IMR-90 (cell line): ENCODE measurements around the gene BUB1. TPM values are rescaled to one million over a fixed set of nuclear protein-coding genes. Genes with fewer than 3 reads are reported as not detected.
"Not testable (repeated sequence)": the region's sequence is repeated elsewhere in the genome, so short reads cannot be mapped to it uniquely, and the experiment has no call there.

ENCODE experiments used
- ATAC-seq: fragments of 200-7000 bp; cut with Tn5 transposase; 2 replicates; pipeline ENCODE4 v1.9.1; 2020; ENCODE audit warnings: low read depth, mild to moderate bottlenecking, moderate library complexity
- BruUV-seq: library from RNA; stranded (reverse); fragments of 400-500 nt; replicated peaks from 2 replicates; lab custom pipeline; 2021; lab: Mats Ljungman, UMichigan
- CTCF ChIA-PET: fragments of 300-600 bp; formaldehyde crosslinking; extraction: SDS; loops from one replicate; lab custom pipeline; 2021; ENCODE audit warnings: antibody characterized with exemption; lab: Yijun Ruan, JAX
- POLR2A ChIA-PET: fragments of 300-600 bp; sonication (Branson Sonifier 250); formaldehyde crosslinking; loops from one replicate; lab custom pipeline; 2022; ENCODE audit warnings: antibody characterized with exemption; ENCODE audit not compliant: unreplicated experiment; lab: Charles Lee
- DNase-seq: peaks from one replicate; pipeline ENCODE4 v3.0.0; 2013
- H2AFZ ChIP-seq: replicated peaks from 2 replicates; pipeline ENCODE3; 2013; ENCODE audit warnings: low read length, mild to moderate bottlenecking; ENCODE audit not compliant: poor library complexity
- H2AK5ac ChIP-seq: 2 replicates; pipeline ENCODE4 v1.6.1; 2013; ENCODE audit warnings: low read depth, low read length, inconsistent platforms
- H2AK9ac ChIP-seq: replicated peaks from 2 replicates; pipeline ENCODE3; 2013; ENCODE audit warnings: mild to moderate bottlenecking, low read depth, low read length, moderate library complexity; ENCODE audit not compliant: poor library complexity
- H2BK120ac ChIP-seq: 2 replicates; pipeline ENCODE4 v1.6.1; 2013; ENCODE audit warnings: low read depth, low read length, inconsistent platforms
- H2BK15ac ChIP-seq: 3 replicates; pipeline ENCODE4 v1.6.1; 2013; ENCODE audit warnings: low read depth, low read length, inconsistent platforms
- H2BK20ac ChIP-seq: 2 replicates; pipeline ENCODE4 v1.6.1; 2013; ENCODE audit warnings: low read depth, mild to moderate bottlenecking, inconsistent platforms, low read length, moderate library complexity
- H2BK5ac ChIP-seq: 2 replicates; pipeline ENCODE4 v1.6.1; 2013; ENCODE audit warnings: mild to moderate bottlenecking, low read depth, low read length, inconsistent platforms; ENCODE audit not compliant: poor library complexity, severe bottlenecking
- H3K14ac ChIP-seq: replicated peaks from 2 replicates; pipeline ENCODE4 v1.6.1; 2013; ENCODE audit warnings: low read depth, low read length, inconsistent platforms
- H3K18ac ChIP-seq: 2 replicates; pipeline ENCODE4 v1.6.1; 2013; ENCODE audit warnings: low read depth, low read length, control low read depth
- H3K23ac ChIP-seq: 2 replicates; pipeline ENCODE4 v1.6.1; 2013; ENCODE audit warnings: low read depth, low read length, inconsistent platforms
- H3K27ac ChIP-seq: 2 replicates; pipeline ENCODE4 v1.5.1; 2013; ENCODE audit warnings: mild to moderate bottlenecking, control low read depth, low read length; ENCODE audit not compliant: insufficient read depth
- H3K27me3 ChIP-seq: 2 replicates; pipeline ENCODE4 v1.6.1; 2013; ENCODE audit warnings: low read length; ENCODE audit not compliant: control insufficient read depth, insufficient read depth
- H3K36me3 ChIP-seq: 2 replicates; pipeline ENCODE4 v1.6.1; 2013; ENCODE audit warnings: low read length, mixed read lengths; ENCODE audit not compliant: control insufficient read depth, insufficient read depth
- H3K4ac ChIP-seq: 2 replicates; pipeline ENCODE4 v1.6.1; 2013; ENCODE audit warnings: low read depth, low read length, inconsistent platforms
- H3K4me1 ChIP-seq: 2 replicates; pipeline ENCODE4 v1.6.1; 2013; ENCODE audit warnings: low read length, mixed read lengths; ENCODE audit not compliant: control insufficient read depth, insufficient read depth
- H3K4me2 ChIP-seq: 2 replicates; pipeline ENCODE4 v1.6.1; 2013; ENCODE audit warnings: low read depth, mild to moderate bottlenecking, control low read depth, low read length, moderate library complexity
- H3K4me3 ChIP-seq: 2 replicates; pipeline ENCODE4 v1.5.1; 2013; ENCODE audit warnings: low read depth, mild to moderate bottlenecking, control low read depth, low read length, moderate library complexity; ENCODE audit not compliant: insufficient read depth
- H3K56ac ChIP-seq: 2 replicates; pipeline ENCODE4 v1.6.1; 2013; ENCODE audit warnings: low read length, inconsistent platforms; ENCODE audit not compliant: insufficient read depth; ENCODE audit errors: extremely low read depth
- H3K79me1 ChIP-seq, 2 experiments: 2 replicates each; pipeline ENCODE4 v1.6.1; 2013; ENCODE audit warnings: low read length in 2 of 2, inconsistent platforms in 1 of 2, low read depth in 1 of 2
- H3K9ac ChIP-seq: 2 replicates; pipeline ENCODE4 v1.6.1; 2013; ENCODE audit warnings: low read depth, low read length, control low read depth
- H3K9me1 ChIP-seq: 2 replicates; pipeline ENCODE4 v1.6.1; 2013; ENCODE audit warnings: low read length, inconsistent platforms; ENCODE audit not compliant: insufficient read depth
- H3K9me3 ChIP-seq: 2 replicates; pipeline ENCODE4 v1.6.1; 2013; ENCODE audit warnings: low read length; ENCODE audit not compliant: control insufficient read depth, insufficient read depth
- H4K20me1 ChIP-seq: 2 replicates; pipeline ENCODE4 v1.6.1; 2013; ENCODE audit warnings: low read length, inconsistent platforms; ENCODE audit not compliant: insufficient read depth
- H4K5ac ChIP-seq: 2 replicates; pipeline ENCODE4 v1.6.1; 2013; ENCODE audit warnings: mild to moderate bottlenecking, low read depth, low read length, control low read depth
- H4K8ac ChIP-seq, 2 experiments: 2 replicates each; pipeline ENCODE4 v1.6.1; 2013; ENCODE audit warnings: low read depth in 2 of 2, low read length in 2 of 2, control low read depth in 1 of 2, inconsistent platforms in 1 of 2
- H4K91ac ChIP-seq: 2 replicates; pipeline ENCODE4 v1.6.1; 2013; ENCODE audit warnings: low read depth, low read length, inconsistent platforms; ENCODE audit not compliant: insufficient read depth
- WGBS, 2 experiments: methylation state at CpG; one replicate each; pipeline versions ENCODE4 v1.1.5 to v1.1.7; 2013; ENCODE audit warnings: missing lambda C conversion rate in 2 of 2; ENCODE audit not compliant: insufficient read length in 1 of 2; ENCODE audit errors: extremely low coverage in 2 of 2; 5-methylcytosine and 5-hydroxymethylcytosine counted together
- dilution Hi-C: fragments of 300-500 bp; cut with HindIII; formaldehyde crosslinking; loops from one replicate; pipeline ENCODE4 v1.14.3; 2018; ENCODE audit warnings: low sequenced_read_pairs; ENCODE audit not compliant: unreplicated experiment
- in situ Hi-C: fragments of 300-500 bp; cut with MboI; formaldehyde crosslinking; loops from 3 replicates; pipeline ENCODE4 v1.14.3; 2019; ENCODE audit warnings: low sequenced_read_pairs, inconsistent platforms, mixed read lengths
- intact Hi-C: fragments of 100-400 bp; cut with micrococcal nuclease; formaldehyde crosslinking; loops from 2 replicates; pipeline ENCODE4 v1.10.0; 2022
- polyA plus RNA-seq, 3 experiments: library from polyadenylated mRNA; depleted of rRNA; stranded (reverse); fragments of >200 nt; gene quantifications; 2 replicates each; pipeline ENCODE4 v1.2.3, GENCODE V29; 2012; ENCODE audit warnings: low replicate concordance in 1 of 3
- total RNA-seq: library from RNA; depleted of rRNA; stranded (reverse); fragments of >200 nt; gene quantifications from 2 replicates; pipeline ENCODE4 v1.2.3, GENCODE V29; 2012

The BUB1 gene
- total and polyA plus RNA-seq, 2 of the 4 experiments (the other 2 are of a cell fraction): 19.6 to 43.4 TPM

DNA sequence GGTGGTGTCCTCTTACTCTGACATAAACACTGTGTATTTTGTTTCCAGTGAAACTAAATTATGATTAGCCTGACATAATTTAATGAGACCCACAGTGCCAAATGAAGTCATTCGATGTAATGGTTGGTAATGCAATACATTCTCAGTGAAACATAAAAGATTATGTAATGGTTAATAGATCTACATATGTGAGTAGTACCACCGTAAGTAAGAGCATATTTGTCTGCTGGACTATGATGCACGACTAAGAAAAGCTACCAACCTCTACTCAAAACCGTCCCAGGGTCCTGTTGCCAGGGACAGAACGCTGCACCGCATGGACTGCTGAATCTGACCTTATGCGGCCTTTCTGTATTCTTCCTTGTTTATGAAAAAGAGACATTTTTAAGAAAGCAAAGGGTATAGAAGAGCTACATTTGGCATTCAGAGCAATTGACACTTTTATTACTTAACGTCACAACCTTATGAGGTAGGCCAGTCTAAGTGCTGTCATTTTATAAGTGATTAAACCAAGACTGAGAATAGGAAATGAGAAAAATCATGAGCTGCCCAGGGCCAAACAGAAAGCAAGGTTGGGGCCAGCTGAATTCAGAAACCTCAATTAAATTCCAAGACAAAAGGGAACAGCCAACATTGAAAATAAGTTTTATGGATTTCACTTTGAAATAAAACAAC is 73.8 kb downstream of the BUB1 start:
- dilution Hi-C loops: not testable (repeated sequence)

DNA sequence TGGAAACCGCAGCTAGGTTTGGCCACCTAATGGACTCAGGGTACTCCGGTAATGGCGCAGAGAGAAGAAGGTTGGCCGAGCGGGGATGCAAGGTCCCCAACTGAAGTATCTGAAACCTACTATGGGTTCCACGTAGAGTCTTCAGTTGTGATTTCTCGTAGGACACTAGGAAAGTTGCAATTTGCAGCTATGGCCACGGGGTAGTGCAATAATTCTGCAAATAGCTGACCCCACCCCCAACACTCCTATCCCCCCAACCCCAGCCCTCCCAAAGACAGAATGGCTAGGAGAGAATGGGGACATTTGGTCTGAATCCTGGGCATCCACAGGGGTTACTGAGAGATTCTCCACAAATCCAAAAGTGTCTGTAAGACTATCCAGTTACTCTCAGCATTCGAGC is 75.7 kb downstream of the BUB1 start:
- H3K4ac ChIP-seq, in situ Hi-C loops, H3K23ac ChIP-seq, POLR2A ChIA-PET, H4K91ac ChIP-seq, H4K8ac ChIP-seq, H3K27ac ChIP-seq, H3K4me3 ChIP-seq, H2AFZ ChIP-seq, DNase-seq, ATAC-seq, H3K14ac ChIP-seq, dilution Hi-C loops, H3K9me3 ChIP-seq, H3K18ac ChIP-seq, BruUV-seq, H3K4me1 ChIP-seq, H2BK20ac ChIP-seq, H2BK120ac ChIP-seq, H3K4me2 ChIP-seq, H4K20me1 ChIP-seq, H3K9me1 ChIP-seq, H3K27me3 ChIP-seq, H3K9ac ChIP-seq, H4K5ac ChIP-seq, CTCF ChIA-PET, H3K56ac ChIP-seq, H2AK9ac ChIP-seq, H3K79me1 ChIP-seq, H2AK5ac ChIP-seq, H3K36me3 ChIP-seq, intact Hi-C loops, H2BK15ac ChIP-seq, H2BK5ac ChIP-seq: not testable (repeated sequence)
- WGBS, 2 experiments: no CpG with 5 or more reads among the region's 9 CpGs

More for the DNA sequence above, 73.8 kb downstream of the BUB1 start:
- H3K18ac ChIP-seq, H3K56ac ChIP-seq, H3K9me1 ChIP-seq, BruUV-seq, H3K4me3 ChIP-seq, H3K27me3 ChIP-seq, H3K9me3 ChIP-seq, H3K36me3 ChIP-seq, H2AK9ac ChIP-seq, H3K14ac ChIP-seq, H2BK5ac ChIP-seq, POLR2A ChIA-PET, H2AFZ ChIP-seq, H3K4me1 ChIP-seq, H4K8ac ChIP-seq, H4K5ac ChIP-seq, H4K91ac ChIP-seq, intact Hi-C loops, H3K79me1 ChIP-seq, H4K20me1 ChIP-seq, H3K27ac ChIP-seq, H2BK120ac ChIP-seq, H3K4ac ChIP-seq, H2AK5ac ChIP-seq, ATAC-seq, H3K9ac ChIP-seq, DNase-seq, H2BK20ac ChIP-seq, H3K23ac ChIP-seq, in situ Hi-C loops, CTCF ChIA-PET, H2BK15ac ChIP-seq, H3K4me2 ChIP-seq: not testable (repeated sequence)
- no CpG with 5 or more reads among the region's 8 CpGs for WGBS, 2 experiments
